Thyroid gland (tissue), 4 donors: ENCODE measurements around the gene LTB4R. TPM values are rescaled to one million over a fixed set of nuclear protein-coding genes. Genes with fewer than 3 reads are reported as not detected.

Experiments used
- DNase-seq, 2 donors: peaks; one replicate each; pipeline ENCODE4 v3.0.0-alpha.2; 2019
- H3K27ac ChIP-seq, 3 donors: fragments of 200-600 bp; sonication (generic); 1 replicate in 2 of 3; 2 replicates in 1 of 3; pipeline ENCODE4 v1.5.1; 2016 to 2019; ENCODE audit warnings: mild to moderate bottlenecking in 1 of 3, moderate library complexity in 1 of 3
- H3K27me3 ChIP-seq: fragments of 200-600 bp; sonication (generic); one replicate; pipeline ENCODE4 v1.5.1; 2019
- H3K36me3 ChIP-seq, 2 donors: fragments of 200-600 bp; sonication (generic); one replicate each; pipeline ENCODE4 v1.5.1; 2016 to 2019
- H3K4me1 ChIP-seq, 2 donors: fragments of 200-600 bp; sonication (generic); one replicate each; pipeline ENCODE4 v1.5.1; 2017 to 2019
- H3K4me3 ChIP-seq, 3 donors: fragments of 200-600 bp; sonication (generic); replicated peaks in 1 of 3; 1 replicate in 2 of 3; 2 replicates in 1 of 3; pipeline ENCODE4 v1.5.1; 2016; ENCODE audit warnings: mild to moderate bottlenecking in 1 of 3
- H3K9me3 ChIP-seq: fragments of 200-600 bp; sonication (generic); one replicate; pipeline ENCODE4 v1.5.1; 2017
- CTCF ChIP-seq, 6 experiments: fragments of 200-600 bp in 3 of 6; fragments of 450-650 bp in 3 of 6; sonication (generic) in 3 of 6; IDR thresholded peaks; one replicate each; pipeline ENCODE4 v1.5.1; 2016 to 2019; ENCODE audit warnings: antibody characterized with exemption in 6 of 6, mild to moderate bottlenecking in 2 of 6, inconsistent platforms in 1 of 6, moderate library complexity in 1 of 6
- POLR2A ChIP-seq, 2 donors: fragments of 450-650 bp; IDR thresholded peaks; one replicate each; pipeline ENCODE4 v1.6.1; 2017; ENCODE audit warnings: antibody characterized with exemption in 2 of 2, mild to moderate bottlenecking in 2 of 2, moderate library complexity in 1 of 2
- WGBS, 2 donors: methylation state at CpG; one replicate each; pipeline ENCODE4 v1.1.5; 2017; 5-methylcytosine and 5-hydroxymethylcytosine counted together
- intact Hi-C: fragments of 100-400 bp; cut with DNase I; formaldehyde crosslinking; loops from one replicate; pipeline ENCODE4 v1.15.1; 2023
- total RNA-seq, 4 donors: library from RNA; depleted of rRNA; stranded (reverse); fragments of >200 nt; gene quantifications; one replicate each; pipeline ENCODE4 v1.2.3, GENCODE V29; 2016

LTB4R gene
- total RNA-seq, 4 donors from 2014 or later = 4.2 to 7.4 (median 4.3) TPM

GRCh38 chr14:24317141-24317928 is 6.0 kb downstream of the LTB4R start:
- Histone ChIP-seq H3K27me3 (no peaks in the 10 kb centered on the region), H3K36me3 (no peaks in the 10 kb centered on the region), H3K9me3 (no peaks in the 10 kb centered on the region), H3K27ac (no peak overlapping the region), H3K4me3 (no peak overlapping the region), H3K4me1 (peaks cover under 1 to 39% of the 10 kb centered on the region in 2 donors)
- DNase-seq = no peak
- TF ChIP-seq CTCF (IDR thresholded peaks at IDR 0.05) (no peak), POLR2A (IDR thresholded peaks at IDR 0.05) (no peak)
- WGBS, 2 donors = 96 to 99% methylated on average over 3 of the region's 3 CpGs
- intact Hi-C loops = no loop called here

GRCh38 chr14:24321212-24321975 is 10.1 kb downstream of the LTB4R start:
- 84% methylated on average over 14 of the region's 14 CpGs for WGBS, 2 donors
- Histone ChIP-seq H3K9me3 (no peaks in the 10 kb centered on the region), H3K36me3 (no peaks in the 10 kb centered on the region), H3K27me3 (no peaks in the 10 kb centered on the region), H3K4me3 (no peak overlapping the region), H3K27ac (no peak overlapping the region), H3K4me1 (peaks cover 0 to 9% of the 10 kb centered on the region in 2 donors)
- no peak for TF ChIP-seq CTCF (IDR thresholded peaks at IDR 0.05)
- TF ChIP-seq POLR2A (IDR thresholded peaks at IDR 0.05) = no peak
- no peak for DNase-seq
- intact Hi-C loops = no loop called here

- Histone ChIP-seq H3K27me3 (no peaks in the 10 kb centered on the region), H3K36me3 (no peaks in the 10 kb centered on the region), H3K27ac (no peak overlapping the region), H3K4me3 (no peak overlapping the region), H3K9me3 (no peaks in the 10 kb centered on the region), H3K4me1 (no peaks in the 10 kb centered on the region)
- intact Hi-C loops = no loop called here
- TF ChIP-seq POLR2A (IDR thresholded peaks at IDR 0.05) (no peak), CTCF (IDR thresholded peaks at IDR 0.05) (no peak)
- 79 to 98% methylated on average over 5 to 10 of the region's 10 CpGs for WGBS, 2 donors
- no peak for DNase-seq
These were observed 11.4 kb downstream of the LTB4R start for GRCh38 chr14:24322672-24323071.

- DNase-seq = no peak
- Histone ChIP-seq H3K9me3 (no peaks in the 10 kb centered on the region), H3K4me3 (no peak overlapping the region), H3K27me3 (no peaks in the 10 kb centered on the region), H3K27ac (no peak overlapping the region), H3K4me1 (no peaks in the 10 kb centered on the region), H3K36me3 (no peaks in the 10 kb centered on the region)
- TF ChIP-seq CTCF (IDR thresholded peaks at IDR 0.05) (no peak), POLR2A (IDR thresholded peaks at IDR 0.05) (no peak)
- WGBS, 2 donors = 65 to 79% methylated on average over 3 of the region's 3 CpGs
- intact Hi-C loops = no loop called here
These were observed 12.0 kb downstream of the LTB4R start for GRCh38 chr14:24323341-24323740.

- no peak for DNase-seq
- Histone ChIP-seq H3K4me3 (no peak overlapping the region), H3K27me3 (no peaks in the 10 kb centered on the region), H3K4me1 (no peaks in the 10 kb centered on the region), H3K27ac (no peak overlapping the region), H3K9me3 (no peaks in the 10 kb centered on the region), H3K36me3 (no peaks in the 10 kb centered on the region)
- TF ChIP-seq POLR2A (IDR thresholded peaks at IDR 0.05) (no peak), CTCF (IDR thresholded peaks at IDR 0.05) (no peak)
- intact Hi-C loops = no loop called here
- 72 to 89% methylated on average over 5 of the region's 6 CpGs for WGBS, 2 donors
These were observed 12.7 kb downstream of the LTB4R start for GRCh38 chr14:24324024-24324423.
